ENCODE measurements around the gene MRPL41. TPM values are rescaled to one million over a fixed set of nuclear protein-coding genes. Genes with fewer than 3 reads are reported as not detected.
"Not testable (repeated sequence)": the region's sequence is repeated elsewhere in the genome, so short reads cannot be mapped to it uniquely, and the experiment has no call there.

The MRPL41 gene
- total RNA-seq, 1 donor from 2014 or later: 44.6 TPM

- no peaks in the 10 kb centered on the region for H3K27me3 ChIP-seq (ENCODE audit: low read depth)
- no peaks in the 10 kb centered on the region for H3K9me3 ChIP-seq
Measured at GRCh38 chr9:137530331-137530730, 21.3 kb upstream of the MRPL41 start.

GRCh38 chr9:137531099-137531765 is 20.4 kb upstream of the MRPL41 start:
- DNase-seq: no peak
- intact Hi-C loops (cut with DNase I): no loop called here
- TF ChIP-seq, protein P1, sequence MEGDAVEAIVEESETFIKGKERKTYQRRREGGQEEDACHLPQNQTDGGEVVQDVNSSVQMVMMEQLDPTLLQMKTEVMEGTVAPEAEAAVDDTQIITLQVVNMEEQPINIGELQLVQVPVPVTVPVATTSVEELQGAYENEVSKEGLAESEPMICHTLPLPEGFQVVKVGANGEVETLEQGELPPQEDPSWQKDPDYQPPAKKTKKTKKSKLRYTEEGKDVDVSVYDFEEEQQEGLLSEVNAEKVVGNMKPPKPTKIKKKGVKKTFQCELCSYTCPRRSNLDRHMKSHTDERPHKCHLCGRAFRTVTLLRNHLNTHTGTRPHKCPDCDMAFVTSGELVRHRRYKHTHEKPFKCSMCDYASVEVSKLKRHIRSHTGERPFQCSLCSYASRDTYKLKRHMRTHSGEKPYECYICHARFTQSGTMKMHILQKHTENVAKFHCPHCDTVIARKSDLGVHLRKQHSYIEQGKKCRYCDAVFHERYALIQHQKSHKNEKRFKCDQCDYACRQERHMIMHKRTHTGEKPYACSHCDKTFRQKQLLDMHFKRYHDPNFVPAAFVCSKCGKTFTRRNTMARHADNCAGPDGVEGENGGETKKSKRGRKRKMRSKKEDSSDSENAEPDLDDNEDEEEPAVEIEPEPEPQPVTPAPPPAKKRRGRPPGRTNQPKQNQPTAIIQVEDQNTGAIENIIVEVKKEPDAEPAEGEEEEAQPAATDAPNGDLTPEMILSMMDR (IDR thresholded peaks at IDR 0.05): no peak
- no peaks in the 10 kb centered on the region for H3K9me3 ChIP-seq
- ATAC-seq: no peak
- no peak overlapping the region for H3K4me3 ChIP-seq
- H3K27me3 ChIP-seq (ENCODE audit: low read depth): no peaks in the 10 kb centered on the region
- peaks cover 12% of the 10 kb centered on the region for H3K4me1 ChIP-seq
- H3K36me3 ChIP-seq: no peaks in the 10 kb centered on the region
- no peak overlapping the region for H3K27ac ChIP-seq

More at GRCh38 chr9:137530331-137530730, 21.3 kb upstream of the MRPL41 start:
- no peaks in the 10 kb centered on the region for H3K36me3 ChIP-seq
- no peak overlapping the region for H3K27ac ChIP-seq
- no peak for ATAC-seq
- peaks cover 10% of the 10 kb centered on the region for H3K4me1 ChIP-seq
- no peak for DNase-seq
- H3K4me3 ChIP-seq: no peak overlapping the region
- TF ChIP-seq, protein P1 (IDR thresholded peaks at IDR 0.05): no peak
- intact Hi-C loops (cut with DNase I): no loop called here

DNA sequence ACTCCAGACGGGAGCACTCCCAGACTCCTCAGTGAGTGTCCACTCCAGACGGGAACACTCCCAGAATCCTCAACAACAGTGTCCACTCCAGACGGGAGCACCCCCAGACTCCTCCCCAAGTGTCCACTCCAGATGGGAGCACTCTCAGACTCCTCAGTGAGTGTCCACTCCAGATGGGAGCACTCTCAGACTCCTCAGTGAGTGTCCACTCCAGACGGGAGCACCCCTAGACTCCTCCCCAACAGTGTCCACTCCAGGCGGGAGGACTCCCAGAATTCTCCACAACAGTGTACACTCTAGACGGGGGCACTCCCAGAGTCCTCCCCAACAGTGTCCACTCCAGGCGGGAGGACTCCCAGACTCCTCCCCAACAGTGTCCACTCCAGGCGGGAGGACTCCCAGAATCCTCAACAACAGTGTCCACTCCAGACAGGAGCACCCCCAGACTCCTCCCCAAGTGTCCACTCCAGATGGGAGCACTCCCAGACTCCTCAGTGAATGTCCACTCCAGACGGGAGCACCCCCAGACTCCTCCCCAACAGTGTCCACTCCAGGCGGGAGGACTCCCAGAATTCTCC is 18.7 kb upstream of the MRPL41 start:
- H3K9me3 ChIP-seq; H3K27me3 ChIP-seq (ENCODE audit: low read depth); DNase-seq; H3K27ac ChIP-seq; intact Hi-C loops (cut with DNase I); H3K4me3 ChIP-seq; H3K36me3 ChIP-seq; ATAC-seq: not testable (repeated sequence)
- peaks cover 12% of the 10 kb centered on the region for H3K4me1 ChIP-seq

GRCh38 chr9:137534256-137535119 is 17.2 kb upstream of the MRPL41 start:
- peak; percentile 92 to 95 for ATAC-seq
- TF ChIP-seq, protein P1 (IDR thresholded peaks at IDR 0.05): peak; percentile 64
- Histone ChIP-seq H3K4me3 (no peak overlapping the region), H3K27ac (no peak overlapping the region), H3K9me3 (no peaks in the 10 kb centered on the region), H3K4me1 (peaks cover 12% of the 10 kb centered on the region), H3K36me3 (no peaks in the 10 kb centered on the region), H3K27me3 (ENCODE audit: low read depth) (no peaks in the 10 kb centered on the region)
- intact Hi-C loops (cut with DNase I): no loop called here
- DNase-seq: peak; percentile 62

GRCh38 chr9:137535120-137535428 is 16.6 kb upstream of the MRPL41 start:
- intact Hi-C loops (cut with DNase I): no loop called here
- Histone ChIP-seq H3K36me3 (peaks cover 4% of the 10 kb centered on the region), H3K27ac (no peak overlapping the region), H3K4me3 (no peak overlapping the region), H3K4me1 (peaks cover 12% of the 10 kb centered on the region), H3K9me3 (no peaks in the 10 kb centered on the region), H3K27me3 (ENCODE audit: low read depth) (no peaks in the 10 kb centered on the region)
- TF ChIP-seq, protein P1 (IDR thresholded peaks at IDR 0.05): peak; percentile 1
- ATAC-seq: no peak
- DNase-seq: no peak

GRCh38 chr9:137536594-137537131 is 15.0 kb upstream of the MRPL41 start:
- H3K4me3 ChIP-seq; DNase-seq; H3K27ac ChIP-seq; ATAC-seq; H3K9me3 ChIP-seq; intact Hi-C loops (cut with DNase I); H3K27me3 ChIP-seq (ENCODE audit: low read depth): not testable (repeated sequence)
- H3K4me1 ChIP-seq: peaks cover 12% of the 10 kb centered on the region
- H3K36me3 ChIP-seq: peaks cover 15% of the 10 kb centered on the region

Data from lower lobe of right lung (tissue), 2 donors.